NCI-H526 (cell line): ENCODE results near the gene FOXA1.

ENCODE experiments used
- DNase-seq, 2 experiments: peaks; one replicate each; lab custom pipeline; 2025; lab: John Stamatoyannopoulos, UW

FOXA1 gene

DNA sequence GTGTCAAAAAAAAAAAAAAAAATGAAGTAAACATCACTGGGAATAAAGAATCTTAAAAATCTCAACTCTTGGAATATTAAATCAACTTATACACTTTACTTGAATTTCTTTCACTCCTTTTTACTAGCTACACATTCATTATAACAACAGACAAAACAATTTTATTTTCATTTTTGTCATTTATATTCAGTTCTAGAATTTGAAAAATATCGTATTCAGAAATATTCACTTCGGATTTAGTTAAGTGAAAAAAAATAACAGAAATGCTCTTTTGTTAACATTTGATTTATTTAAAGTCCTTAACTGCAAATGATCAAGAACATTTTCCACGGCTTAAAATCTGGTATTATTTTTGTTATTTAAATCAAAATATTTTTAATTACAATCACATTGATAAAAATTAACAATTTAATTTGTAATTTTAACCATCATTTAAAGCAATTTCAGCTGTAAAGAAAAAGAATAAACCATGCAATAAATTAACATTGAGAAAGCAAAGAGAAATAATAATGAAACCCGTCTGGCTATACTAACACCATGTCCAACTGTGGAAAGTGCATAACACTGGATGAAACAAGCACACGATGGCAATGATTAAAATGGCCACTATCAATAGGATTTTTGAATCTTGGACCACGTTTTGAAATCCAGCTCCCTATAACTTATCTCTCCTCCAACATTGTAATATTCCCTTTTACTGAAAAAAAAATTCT lies 5.2 kb downstream of the FOXA1 start:
- DNase-seq, result peak in 1 of 2 experiments; percentile 49

DNA sequence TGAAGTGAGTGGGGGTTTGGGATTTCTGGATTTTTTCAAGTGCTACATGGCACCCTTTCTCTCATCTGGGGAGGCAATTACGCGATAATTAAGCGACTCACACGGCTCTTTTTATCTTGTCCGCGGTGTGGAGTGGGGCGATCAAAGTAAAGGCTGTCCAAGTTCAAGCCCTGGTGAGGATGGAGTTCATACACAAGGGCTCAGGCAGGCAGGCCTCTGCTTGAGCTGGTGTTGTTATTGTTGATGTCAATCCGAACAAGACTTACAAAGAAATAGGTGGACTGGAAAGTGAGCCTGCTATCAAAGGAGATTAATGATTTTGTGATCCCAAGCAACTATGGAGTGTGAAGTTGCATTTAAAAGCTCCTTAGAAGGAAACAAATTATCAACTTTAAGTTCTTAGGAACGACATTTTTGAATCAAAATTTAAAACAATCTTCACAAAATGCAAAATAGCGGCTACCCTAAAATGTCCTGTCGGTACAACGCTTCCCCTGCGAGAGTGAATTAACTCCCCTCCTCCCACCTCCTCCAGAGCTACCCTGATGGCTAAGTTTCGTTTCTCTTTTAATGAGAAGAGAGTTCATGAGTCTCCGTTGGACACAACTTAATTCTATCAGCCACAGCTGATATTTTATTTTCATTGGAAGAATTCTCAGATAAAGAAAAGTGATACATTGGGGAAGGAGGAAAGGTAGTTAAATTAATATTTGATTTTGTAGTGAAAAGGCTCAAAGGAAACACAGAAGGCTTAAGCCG lies 5.9 kb downstream of the FOXA1 start:
- peak in 1 of 2 experiments; percentile 66 for DNase-seq

DNA sequence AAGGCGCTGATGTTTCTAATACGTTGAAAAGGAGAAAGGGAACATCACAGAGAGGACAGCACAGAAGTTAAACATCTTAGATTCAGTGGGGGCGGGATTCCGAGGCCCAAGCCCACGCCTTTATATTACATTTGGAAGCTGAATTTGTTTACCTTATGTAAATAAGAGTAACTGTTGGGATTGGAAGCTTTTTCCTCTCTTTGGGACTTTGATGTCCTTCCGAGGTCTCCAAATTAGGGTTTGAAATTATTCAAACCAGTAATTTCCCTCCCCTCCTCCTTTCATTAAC lies 6.4 kb downstream of the FOXA1 start:
- peak; percentile 23 to 66 for DNase-seq

DNA sequence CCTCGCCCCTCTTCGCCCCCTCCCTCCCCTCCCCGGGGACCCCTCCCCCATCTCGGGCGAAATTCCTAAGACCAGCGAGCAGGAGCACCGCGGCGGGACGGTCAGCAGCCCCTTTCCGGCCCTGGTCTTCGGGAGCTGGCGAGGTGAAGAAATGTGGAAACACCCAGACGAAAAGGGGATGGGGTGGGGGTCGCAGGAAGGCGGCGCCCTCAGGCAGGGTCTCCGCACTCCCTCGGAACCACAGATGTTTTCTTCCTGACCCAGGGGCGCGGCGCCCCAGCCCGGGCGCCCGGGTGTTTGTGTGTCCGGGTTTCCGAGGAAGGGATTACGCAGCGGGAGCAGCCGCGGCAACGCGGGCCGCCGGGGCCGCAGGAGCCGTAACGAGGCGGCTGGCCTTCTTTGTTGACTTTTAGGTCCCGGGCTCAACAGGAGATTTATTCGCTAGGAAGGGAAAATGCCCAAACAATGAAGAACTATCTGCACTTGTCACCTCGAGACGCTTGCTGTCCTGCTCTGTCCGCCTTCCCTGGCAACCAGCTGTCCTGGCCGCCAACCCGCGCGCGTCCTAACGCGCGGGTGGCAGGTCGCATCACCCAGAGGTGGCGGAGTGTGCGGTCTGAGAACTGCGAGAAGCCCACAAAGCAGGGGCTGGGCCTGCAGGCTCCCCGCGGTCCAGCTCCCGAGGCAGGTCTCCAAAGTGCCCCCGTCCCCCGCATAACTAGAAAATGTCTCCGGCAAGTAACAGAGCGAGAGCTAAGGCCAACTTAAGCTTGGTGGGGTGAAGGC lies 7.0 kb downstream of the FOXA1 start:
- DNase-seq, result peak in 1 of 2 experiments; percentile 62

- no peak for DNase-seq
These were observed 7.8 kb downstream of the FOXA1 start for GRCh38 chr14:37587131-37587803.

- no peak for DNase-seq
These were observed 8.3 kb downstream of the FOXA1 start for GRCh38 chr14:37586797-37587130.

DNA sequence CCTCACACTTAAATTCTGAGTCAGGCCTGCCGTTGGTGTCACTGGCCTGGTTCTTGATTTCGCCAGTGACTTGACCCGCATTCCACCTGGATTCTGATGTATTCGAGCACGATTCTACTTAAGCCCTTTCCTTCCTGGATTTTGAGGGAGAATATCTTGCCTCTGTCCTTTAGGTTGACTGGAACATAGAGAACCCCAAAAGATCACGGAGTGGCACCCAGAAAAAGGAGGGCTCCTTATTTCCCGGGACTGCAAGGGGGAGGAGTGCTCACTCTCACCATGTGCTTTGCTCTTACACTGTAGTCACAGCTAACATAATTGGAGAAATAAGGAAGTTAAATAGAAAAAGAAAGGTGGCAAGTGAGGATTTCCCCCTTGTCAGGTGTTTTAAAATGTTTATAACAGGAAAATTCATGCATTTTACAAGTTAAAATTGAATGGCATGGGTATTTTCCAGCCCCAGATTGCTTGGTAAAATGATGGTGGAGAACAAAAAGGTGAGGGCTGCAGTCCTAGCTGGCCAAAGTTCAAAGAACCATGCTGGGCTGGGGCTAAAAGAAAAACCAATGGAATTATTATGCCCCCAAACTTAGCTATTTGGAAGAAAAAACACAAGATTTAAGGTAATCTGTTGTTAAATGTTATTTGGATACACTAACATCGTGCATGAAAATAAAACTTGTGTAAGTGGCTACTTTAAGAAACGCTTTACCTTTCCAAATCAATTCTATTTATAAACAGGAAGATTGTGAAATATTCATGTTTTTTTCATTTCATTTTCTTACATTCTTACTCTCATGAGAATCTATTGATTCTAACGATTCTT lies 8.9 kb downstream of the FOXA1 start:
- no peak for DNase-seq

- DNase-seq, result no peak
These were observed 9.9 kb downstream of the FOXA1 start for GRCh38 chr14:37585101-37585511.

- no peak for DNase-seq
These were observed 10.6 kb downstream of the FOXA1 start for GRCh38 chr14:37584211-37585100.

- peak; percentile 26 to 86 for DNase-seq
These were observed 11.5 kb downstream of the FOXA1 start for GRCh38 chr14:37583358-37584210.

GRCh38 chr14:37580146-37580545 lies 14.9 kb downstream of the FOXA1 start:
- no peak for DNase-seq

DNA sequence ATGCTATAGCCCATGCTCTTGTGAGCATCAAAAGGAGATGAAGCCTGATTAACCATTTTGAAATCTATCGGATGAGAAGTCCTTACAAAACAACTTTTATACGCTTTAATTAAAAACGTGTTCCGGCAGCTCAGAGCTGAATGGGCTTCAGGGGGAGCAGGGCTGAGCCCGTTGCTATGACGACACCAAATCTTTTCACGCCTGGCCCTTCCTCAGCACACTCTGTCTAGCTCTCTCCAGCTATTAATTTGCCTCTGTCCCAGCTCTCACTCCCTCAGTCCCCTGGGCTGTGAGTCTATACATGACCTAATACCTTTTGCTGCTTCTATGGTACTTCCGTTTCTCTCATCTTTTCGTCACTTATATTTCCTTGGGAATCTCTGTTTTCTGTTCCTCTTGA lies 15.8 kb downstream of the FOXA1 start:
- no peak for DNase-seq

- no peak for DNase-seq
These were observed 21.7 kb downstream of the FOXA1 start for GRCh38 chr14:37573356-37573755.

DNA sequence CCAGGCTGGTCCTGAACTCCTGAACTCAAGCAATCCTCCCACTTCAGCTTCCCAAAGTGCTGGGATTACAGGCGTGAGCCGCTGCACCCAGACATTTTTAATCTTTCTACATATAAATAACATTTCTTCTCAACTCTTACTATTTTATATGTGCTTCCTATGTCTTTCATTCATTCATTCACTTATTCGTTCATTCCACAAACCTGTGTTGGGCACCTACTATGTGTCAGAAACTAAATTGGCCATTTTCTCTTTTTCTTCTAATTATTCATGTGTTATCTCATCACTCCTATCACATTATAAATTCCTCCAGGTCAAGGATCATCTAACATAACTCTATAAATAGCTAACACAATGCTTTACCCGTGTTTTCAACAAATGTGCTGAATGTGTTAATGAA lies 23.7 kb downstream of the FOXA1 start:
- no peak for DNase-seq

GRCh38 chr14:37569729-37570128 lies 25.3 kb downstream of the FOXA1 start:
- DNase-seq, result no peak

DNA sequence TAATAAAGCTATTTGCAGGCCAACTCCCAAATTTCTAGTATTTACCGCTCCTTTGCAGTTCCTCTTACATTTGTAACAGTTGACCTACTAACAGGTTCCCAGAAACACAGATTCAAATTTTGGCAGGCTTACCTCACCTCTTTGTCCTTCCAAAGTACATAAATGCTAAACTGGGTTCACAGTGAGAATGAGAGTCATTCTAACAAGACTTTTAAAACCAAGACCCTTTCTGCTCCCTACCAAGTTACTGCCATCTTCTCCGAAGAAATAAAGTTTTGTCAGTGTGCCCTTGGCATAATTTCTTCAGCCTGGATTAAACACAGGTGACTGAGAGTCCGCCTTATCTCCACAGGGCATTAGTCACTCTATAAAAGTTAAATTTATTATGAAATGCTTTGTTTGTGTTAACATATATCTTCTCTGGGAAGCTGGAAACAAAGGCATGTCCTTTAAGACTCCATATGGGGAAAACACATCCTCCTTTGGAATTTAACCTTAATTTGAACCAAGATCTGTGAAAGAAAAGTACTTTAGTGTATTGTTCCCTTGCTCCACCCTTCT lies 28.2 kb downstream of the FOXA1 start:
- DNase-seq, result no peak

- peak in 1 of 2 experiments; percentile 25 for DNase-seq
These were observed 29.5 kb downstream of the FOXA1 start for GRCh38 chr14:37565550-37565949.

- DNase-seq, result no peak
These were observed 31.9 kb downstream of the FOXA1 start for GRCh38 chr14:37563189-37563588.

DNA sequence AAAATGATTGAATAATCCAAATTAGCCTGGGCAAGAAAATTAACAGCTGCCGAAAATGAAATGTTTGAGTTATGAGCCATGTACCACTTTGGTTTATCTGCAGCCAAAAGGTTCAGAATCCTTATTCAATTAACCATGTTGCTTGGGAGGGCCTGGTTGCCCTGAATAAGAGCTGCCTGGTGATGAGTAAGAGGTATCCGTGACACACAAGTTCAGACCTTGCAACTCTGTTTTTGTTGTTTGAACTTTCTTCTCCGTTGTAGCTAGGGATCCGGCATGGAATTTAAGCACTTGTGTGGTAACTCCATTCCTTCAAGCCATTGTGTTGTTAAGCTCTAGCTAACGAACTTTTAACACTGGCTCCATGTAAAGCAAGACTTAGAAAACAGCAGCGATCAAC lies 35.7 kb downstream of the FOXA1 start:
- no peak for DNase-seq
